ENCODE data around the gene TUBB3. TPM values are rescaled to one million over a fixed set of nuclear protein-coding genes. Genes with fewer than 3 reads are reported as not detected.

TUBB3 gene
- total RNA-seq, 1 experiment from 2014 or later = 173 TPM

DNA sequence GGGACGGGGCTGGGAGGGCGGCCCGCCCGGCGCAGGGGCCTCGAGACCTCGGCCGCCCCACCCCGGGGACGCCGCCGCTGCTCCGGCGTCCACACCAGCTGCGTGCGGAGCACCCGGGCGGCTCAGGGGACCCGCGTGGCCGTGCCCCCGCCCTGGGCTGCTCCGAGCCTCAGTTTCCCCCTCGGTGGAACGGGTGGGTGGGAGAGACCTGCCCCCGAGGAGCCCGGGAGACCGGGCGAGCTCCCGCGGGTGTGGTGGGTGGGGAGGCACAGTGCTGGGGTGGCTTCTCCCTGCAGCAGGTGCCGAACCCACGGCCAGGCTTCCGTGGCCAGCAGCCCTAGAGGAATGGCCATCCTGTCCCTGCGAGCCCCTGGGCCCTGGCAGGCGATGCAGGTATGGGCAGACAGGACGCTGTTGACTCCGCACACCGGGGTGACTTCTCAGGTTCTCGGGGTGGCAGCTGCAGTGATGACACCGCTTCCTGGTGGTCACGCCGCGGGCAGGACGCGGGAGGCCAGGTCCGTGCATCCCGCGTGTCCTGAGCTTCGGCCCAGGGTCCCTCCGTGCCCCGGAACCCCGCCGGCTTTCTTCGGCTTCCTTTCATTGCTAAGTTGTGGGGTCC lies 26.1 kb downstream of the TUBB3 start:
- Histone ChIP-seq H3K9me3 (ENCODE audit: control insufficient read depth in 1 of 2, insufficient read depth in 1 of 2, low read depth in 1 of 2, low read length in 2 of 2) (no peaks in the 10 kb centered on the region), H3K4me2 (ENCODE audit: low read length) (peak overlapping the region; percentile 95), H3K79me2 (ENCODE audit: insufficient read depth, low read length) (peaks cover 45% of the 10 kb centered on the region), H3K4me3 (replicated peaks in 1 of 2; ENCODE audit: low read depth in 1 of 2, low read length in 2 of 2) (peak overlapping the region; percentile 67 to 82), H3K9me2 (ENCODE audit: insufficient read depth) (no peaks in the 10 kb centered on the region), H2AFZ (ENCODE audit: low read depth, low read length, poor library complexity, severe bottlenecking) (no peak overlapping the region), H3K9ac (ENCODE audit: low read length) (peak overlapping the region; percentile 75), H4K20me1 (ENCODE audit: insufficient read depth) (no peaks in the 10 kb centered on the region), H3K36me3 (ENCODE audit: control insufficient read depth in 1 of 2, insufficient read depth in 2 of 2, low read length in 2 of 2) (0 out of 4 replicates have a peak, but pooled peaks cover 0 to 3% of the 10 kb centered on the region in 2 experiments), H3K4me1 (ENCODE audit: control insufficient read depth in 1 of 2, insufficient read depth in 2 of 2, low read length in 2 of 2) (peaks cover 21 to 32% of the 10 kb centered on the region in 2 experiments), H3K27me3 (ENCODE audit: insufficient read depth, low read length) (no peaks in the 10 kb centered on the region), H3K27ac (ENCODE audit: low read depth, low read length) (peak overlapping the region; percentile 3; the same call in 1 of the 2 replicates)
- CTCF ChIA-PET = no interaction called here
- POLR2A ChIA-PET = no interaction called here
- DNase-seq (ENCODE audit: low read depth, low spot score) (no peak), ATAC-seq (no peak)
- intact Hi-C loops (cut with micrococcal nuclease) = no loop called here
- TF ChIP-seq RAD21 (IDR thresholded peaks at IDR 0.05; ENCODE audit: low read depth) = no peak
- TF ChIP-seq, protein P1, sequence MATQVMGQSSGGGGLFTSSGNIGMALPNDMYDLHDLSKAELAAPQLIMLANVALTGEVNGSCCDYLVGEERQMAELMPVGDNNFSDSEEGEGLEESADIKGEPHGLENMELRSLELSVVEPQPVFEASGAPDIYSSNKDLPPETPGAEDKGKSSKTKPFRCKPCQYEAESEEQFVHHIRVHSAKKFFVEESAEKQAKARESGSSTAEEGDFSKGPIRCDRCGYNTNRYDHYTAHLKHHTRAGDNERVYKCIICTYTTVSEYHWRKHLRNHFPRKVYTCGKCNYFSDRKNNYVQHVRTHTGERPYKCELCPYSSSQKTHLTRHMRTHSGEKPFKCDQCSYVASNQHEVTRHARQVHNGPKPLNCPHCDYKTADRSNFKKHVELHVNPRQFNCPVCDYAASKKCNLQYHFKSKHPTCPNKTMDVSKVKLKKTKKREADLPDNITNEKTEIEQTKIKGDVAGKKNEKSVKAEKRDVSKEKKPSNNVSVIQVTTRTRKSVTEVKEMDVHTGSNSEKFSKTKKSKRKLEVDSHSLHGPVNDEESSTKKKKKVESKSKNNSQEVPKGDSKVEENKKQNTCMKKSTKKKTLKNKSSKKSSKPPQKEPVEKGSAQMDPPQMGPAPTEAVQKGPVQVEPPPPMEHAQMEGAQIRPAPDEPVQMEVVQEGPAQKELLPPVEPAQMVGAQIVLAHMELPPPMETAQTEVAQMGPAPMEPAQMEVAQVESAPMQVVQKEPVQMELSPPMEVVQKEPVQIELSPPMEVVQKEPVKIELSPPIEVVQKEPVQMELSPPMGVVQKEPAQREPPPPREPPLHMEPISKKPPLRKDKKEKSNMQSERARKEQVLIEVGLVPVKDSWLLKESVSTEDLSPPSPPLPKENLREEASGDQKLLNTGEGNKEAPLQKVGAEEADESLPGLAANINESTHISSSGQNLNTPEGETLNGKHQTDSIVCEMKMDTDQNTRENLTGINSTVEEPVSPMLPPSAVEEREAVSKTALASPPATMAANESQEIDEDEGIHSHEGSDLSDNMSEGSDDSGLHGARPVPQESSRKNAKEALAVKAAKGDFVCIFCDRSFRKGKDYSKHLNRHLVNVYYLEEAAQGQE (IDR thresholded peaks at IDR 0.05; ENCODE audit: low read depth) = no peak
- no peak for TF ChIP-seq POLR2A (IDR thresholded peaks at IDR 0.05; ENCODE audit: borderline replicate concordance, extremely low read depth, insufficient read depth, insufficient read length)
- TF ChIP-seq ELF1 (IDR thresholded peaks at IDR 0.05; ENCODE audit: borderline replicate concordance, low read depth) = no peak
- TF ChIP-seq JUND (IDR thresholded peaks at IDR 0.05) = no peak
- TF ChIP-seq SP1 (IDR thresholded peaks at IDR 0.05; ENCODE audit: low read depth) = no peak
- no peak for TF ChIP-seq CBX3 (IDR thresholded peaks at IDR 0.05; ENCODE audit: low read depth)
- no peak for TF ChIP-seq EZH2 (IDR thresholded peaks at IDR 0.05)
- TF ChIP-seq EGR1 (IDR thresholded peaks at IDR 0.05; ENCODE audit: low read depth) = no peak
- TF ChIP-seq, protein P2, sequence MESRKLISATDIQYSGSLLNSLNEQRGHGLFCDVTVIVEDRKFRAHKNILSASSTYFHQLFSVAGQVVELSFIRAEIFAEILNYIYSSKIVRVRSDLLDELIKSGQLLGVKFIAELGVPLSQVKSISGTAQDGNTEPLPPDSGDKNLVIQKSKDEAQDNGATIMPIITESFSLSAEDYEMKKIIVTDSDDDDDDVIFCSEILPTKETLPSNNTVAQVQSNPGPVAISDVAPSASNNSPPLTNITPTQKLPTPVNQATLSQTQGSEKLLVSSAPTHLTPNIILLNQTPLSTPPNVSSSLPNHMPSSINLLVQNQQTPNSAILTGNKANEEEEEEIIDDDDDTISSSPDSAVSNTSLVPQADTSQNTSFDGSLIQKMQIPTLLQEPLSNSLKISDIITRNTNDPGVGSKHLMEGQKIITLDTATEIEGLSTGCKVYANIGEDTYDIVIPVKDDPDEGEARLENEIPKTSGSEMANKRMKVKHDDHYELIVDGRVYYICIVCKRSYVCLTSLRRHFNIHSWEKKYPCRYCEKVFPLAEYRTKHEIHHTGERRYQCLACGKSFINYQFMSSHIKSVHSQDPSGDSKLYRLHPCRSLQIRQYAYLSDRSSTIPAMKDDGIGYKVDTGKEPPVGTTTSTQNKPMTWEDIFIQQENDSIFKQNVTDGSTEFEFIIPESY (IDR thresholded peaks at IDR 0.05; ENCODE audit: extremely low read depth, insufficient replicate concordance, low read length) = no peak
- TF ChIP-seq SRF (IDR thresholded peaks at IDR 0.05; ENCODE audit: low read depth) = no peak
- TF ChIP-seq, protein P3, sequence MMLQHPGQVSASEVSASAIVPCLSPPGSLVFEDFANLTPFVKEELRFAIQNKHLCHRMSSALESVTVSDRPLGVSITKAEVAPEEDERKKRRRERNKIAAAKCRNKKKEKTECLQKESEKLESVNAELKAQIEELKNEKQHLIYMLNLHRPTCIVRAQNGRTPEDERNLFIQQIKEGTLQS (IDR thresholded peaks at IDR 0.05) = no peak
- TF ChIP-seq FOSL1 (IDR thresholded peaks at IDR 0.05; ENCODE audit: low read depth) = no peak
- TF ChIP-seq EZH2phosphoT487 (IDR thresholded peaks at IDR 0.05; ENCODE audit: borderline replicate concordance) = no peak
- TF ChIP-seq ZNF274 (IDR thresholded peaks at IDR 0.05; ENCODE audit: low read depth, low read length) = no peak
- TF ChIP-seq, protein P4, sequence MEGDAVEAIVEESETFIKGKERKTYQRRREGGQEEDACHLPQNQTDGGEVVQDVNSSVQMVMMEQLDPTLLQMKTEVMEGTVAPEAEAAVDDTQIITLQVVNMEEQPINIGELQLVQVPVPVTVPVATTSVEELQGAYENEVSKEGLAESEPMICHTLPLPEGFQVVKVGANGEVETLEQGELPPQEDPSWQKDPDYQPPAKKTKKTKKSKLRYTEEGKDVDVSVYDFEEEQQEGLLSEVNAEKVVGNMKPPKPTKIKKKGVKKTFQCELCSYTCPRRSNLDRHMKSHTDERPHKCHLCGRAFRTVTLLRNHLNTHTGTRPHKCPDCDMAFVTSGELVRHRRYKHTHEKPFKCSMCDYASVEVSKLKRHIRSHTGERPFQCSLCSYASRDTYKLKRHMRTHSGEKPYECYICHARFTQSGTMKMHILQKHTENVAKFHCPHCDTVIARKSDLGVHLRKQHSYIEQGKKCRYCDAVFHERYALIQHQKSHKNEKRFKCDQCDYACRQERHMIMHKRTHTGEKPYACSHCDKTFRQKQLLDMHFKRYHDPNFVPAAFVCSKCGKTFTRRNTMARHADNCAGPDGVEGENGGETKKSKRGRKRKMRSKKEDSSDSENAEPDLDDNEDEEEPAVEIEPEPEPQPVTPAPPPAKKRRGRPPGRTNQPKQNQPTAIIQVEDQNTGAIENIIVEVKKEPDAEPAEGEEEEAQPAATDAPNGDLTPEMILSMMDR (IDR thresholded peaks at IDR 0.05 in 2 of 3, conservative IDR thresholded peaks at IDR 0.05 in 1 of 3; ENCODE audit: borderline replicate concordance in 1 of 3, insufficient read depth in 1 of 3, low read depth in 2 of 3, low read length in 2 of 3) = no peak
- TF ChIP-seq, protein P5, sequence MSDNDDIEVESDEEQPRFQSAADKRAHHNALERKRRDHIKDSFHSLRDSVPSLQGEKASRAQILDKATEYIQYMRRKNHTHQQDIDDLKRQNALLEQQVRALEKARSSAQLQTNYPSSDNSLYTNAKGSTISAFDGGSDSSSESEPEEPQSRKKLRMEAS (IDR thresholded peaks at IDR 0.05) = no peak
- no TSS peak for BruUV-seq (replicated peaks)
- RAD21 ChIA-PET (ENCODE audit: low non-redundant PET in 1 of 2, low total read pairs in 2 of 2, uncharacterized antibody in 2 of 2, unreplicated experiment in 2 of 2) = interaction anchor here in 1 of 2 experiments (0.6 kb wide), 1 partner anchor 39 kb away, joined by 3 read pairs; no protein-coding TSS in a partner anchor

Data from HCT116 (cell line).